Cardiac muscle cell (in vitro differentiated cells and primary cell): ENCODE measurements around the gene HS6ST3. TPM values are rescaled to one million over a fixed set of nuclear protein-coding genes. Genes with fewer than 3 reads are reported as not detected.

ENCODE experiments used
- DNase-seq, 2 donors: peaks; one replicate each; pipeline versions ENCODE4 v3.0.0 to v3.0.0-alpha.2; 2010 to 2017; ENCODE audit warnings: low read depth in 1 of 2, low spot score in 1 of 2
- H3K27ac ChIP-seq: fragments of 200-600 bp; sonication (generic); 2 replicates; pipeline ENCODE4 v1.5.1; 2016
- H3K27me3 ChIP-seq: fragments of 200-600 bp; sonication (generic); 2 replicates; pipeline ENCODE4 v1.6.0; 2016; ENCODE audit warnings: control low read depth
- H3K36me3 ChIP-seq: fragments of 200-600 bp; sonication (generic); 2 replicates; pipeline ENCODE4 v1.5.1; 2016; ENCODE audit warnings: control low read depth
- H3K4me1 ChIP-seq: fragments of 200-600 bp; sonication (generic); 2 replicates; pipeline ENCODE4 v1.8.1; 2017; ENCODE audit warnings: low read depth, mild to moderate bottlenecking, mixed run types
- H3K4me3 ChIP-seq: fragments of 200-600 bp; sonication (generic); 2 replicates; pipeline ENCODE4 v1.5.1; 2016; ENCODE audit warnings: mild to moderate bottlenecking
- H3K9me3 ChIP-seq: fragments of 200-600 bp; sonication (generic); 2 replicates; pipeline ENCODE4 v1.5.1; 2017; ENCODE audit warnings: low read depth, mild to moderate bottlenecking, control low read depth
- CTCF ChIP-seq: IDR thresholded peaks from 2 replicates; pipeline ENCODE4 v1.5.1; 2012; ENCODE audit warnings: low read depth, mild to moderate bottlenecking, low read length
- polyA plus RNA-seq: library from polyadenylated mRNA; unstranded; fragments of >200 nt; fragmentation: Nextera tagmentation; extraction: Ambion mirVana; gene quantifications from 2 replicates; pipeline ENCODE4 v1.2.1, GENCODE V29; 2016
- total RNA-seq: library from RNA; depleted of rRNA; stranded (reverse); fragments of >200 nt; gene quantifications from 2 replicates; pipeline ENCODE4 v1.2.3, GENCODE V29; 2016

HS6ST3 gene
- total and polyA plus RNA-seq, 2 experiments from 2014 or later: 0.38 to 0.39 TPM

- Histone ChIP-seq H3K4me1 (peaks cover 5% of the 10 kb centered on the region), H3K27me3 (no peaks in the 10 kb centered on the region), H3K27ac (no peak overlapping the region), H3K4me3 (no peak overlapping the region), H3K9me3 (no peaks in the 10 kb centered on the region), H3K36me3 (no peaks in the 10 kb centered on the region)
- DNase-seq: no peak
- no peak for TF ChIP-seq CTCF
Observed at GRCh38 chr13:96193728-96194310, 103.9 kb downstream of the HS6ST3 start.

GRCh38 chr13:96198038-96198437 lies 108.1 kb downstream of the HS6ST3 start:
- Histone ChIP-seq H3K4me1 (no peaks in the 10 kb centered on the region), H3K27me3 (no peaks in the 10 kb centered on the region), H3K36me3 (no peaks in the 10 kb centered on the region), H3K9me3 (no peaks in the 10 kb centered on the region), H3K4me3 (no peak overlapping the region), H3K27ac (no peak overlapping the region)
- no peak for DNase-seq
- TF ChIP-seq CTCF: no peak

- Histone ChIP-seq H3K36me3 (no peaks in the 10 kb centered on the region), H3K4me1 (no peaks in the 10 kb centered on the region), H3K27ac (no peak overlapping the region), H3K27me3 (no peaks in the 10 kb centered on the region), H3K9me3 (no peaks in the 10 kb centered on the region), H3K4me3 (no peak overlapping the region)
- TF ChIP-seq CTCF: no peak
- DNase-seq: no peak
Observed at GRCh38 chr13:96199315-96199714, 109.4 kb downstream of the HS6ST3 start.

- Histone ChIP-seq H3K4me1 (no peaks in the 10 kb centered on the region), H3K27ac (no peak overlapping the region), H3K36me3 (no peaks in the 10 kb centered on the region), H3K4me3 (no peak overlapping the region), H3K9me3 (no peaks in the 10 kb centered on the region), H3K27me3 (no peaks in the 10 kb centered on the region)
- TF ChIP-seq CTCF: no peak
- no peak for DNase-seq
Observed at GRCh38 chr13:96200810-96201209, 110.9 kb downstream of the HS6ST3 start.

- H3K4me3 ChIP-seq: no peak overlapping the region
- no peak overlapping the region for H3K27ac ChIP-seq
- H3K27me3 ChIP-seq: no peaks in the 10 kb centered on the region
- H3K36me3 ChIP-seq: no peaks in the 10 kb centered on the region
- no peak for DNase-seq
- no peak for TF ChIP-seq CTCF
- H3K4me1 ChIP-seq: no peaks in the 10 kb centered on the region
- no peaks in the 10 kb centered on the region for H3K9me3 ChIP-seq
Observed at GRCh38 chr13:96202315-96202714, 112.4 kb downstream of the HS6ST3 start.
